RKO (cell line): ENCODE data around the gene TMEM209.
A peak's percentile ranks its signal among the peaks of the same experiment; 100 is the strongest.
"Not testable (repeated sequence)": the region's sequence is repeated elsewhere in the genome, so short reads cannot be mapped to it uniquely, and the experiment has no call there.

Experiments
- DNase-seq: peaks from one replicate; pipeline ENCODE4 v3.0.0-alpha.2; 2016; ENCODE audit warnings: low spot score

Gene TMEM209

DNA sequence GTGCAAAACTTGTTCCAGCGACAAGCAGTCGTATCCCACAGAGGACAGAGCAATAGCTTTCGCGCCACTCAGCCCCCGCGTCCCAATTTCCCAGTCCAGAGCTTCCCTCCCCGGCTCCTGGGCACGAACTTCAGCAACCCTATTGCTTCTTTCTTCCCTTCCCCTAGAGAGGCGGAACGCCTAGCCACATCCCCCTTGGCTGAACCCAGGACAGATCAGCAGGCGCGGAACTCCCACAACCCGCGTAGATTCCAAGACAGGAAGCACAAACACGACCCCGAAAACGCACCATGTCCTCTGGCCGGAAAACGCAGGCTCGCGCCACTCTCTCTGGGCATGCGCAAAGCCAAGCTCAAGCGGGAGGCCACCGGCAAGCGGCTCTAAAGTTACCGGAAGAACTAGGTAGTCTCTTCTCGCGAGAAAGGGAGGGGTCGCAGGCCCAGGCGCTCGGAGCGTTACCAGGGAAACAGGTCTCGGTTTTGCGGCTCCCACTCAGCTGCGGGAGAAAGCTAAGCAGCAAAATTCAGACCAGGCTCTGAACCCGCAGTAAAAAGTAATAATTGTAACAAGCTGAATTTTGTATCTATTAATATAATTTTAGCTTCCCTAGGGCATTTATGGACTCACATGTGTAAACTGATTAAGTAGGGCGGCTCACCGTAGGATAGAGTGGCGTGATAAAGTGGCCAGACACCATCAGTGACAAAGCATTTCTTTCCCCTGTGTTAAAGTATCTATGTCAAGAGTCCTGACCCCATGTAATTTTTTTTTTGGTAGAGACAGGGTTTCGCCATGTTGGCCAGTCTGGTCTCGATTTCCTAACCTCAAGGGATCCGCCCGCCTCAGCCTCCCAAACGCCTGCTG, at the start of gene TMEM209:
Gene TMEM209, minus strand, starts transcription at position 323 of the 864 bp plus-strand sequence. Its CDS starts 31 bp downstream, at position 292.
- peak; percentile 100 for DNase-seq

DNA sequence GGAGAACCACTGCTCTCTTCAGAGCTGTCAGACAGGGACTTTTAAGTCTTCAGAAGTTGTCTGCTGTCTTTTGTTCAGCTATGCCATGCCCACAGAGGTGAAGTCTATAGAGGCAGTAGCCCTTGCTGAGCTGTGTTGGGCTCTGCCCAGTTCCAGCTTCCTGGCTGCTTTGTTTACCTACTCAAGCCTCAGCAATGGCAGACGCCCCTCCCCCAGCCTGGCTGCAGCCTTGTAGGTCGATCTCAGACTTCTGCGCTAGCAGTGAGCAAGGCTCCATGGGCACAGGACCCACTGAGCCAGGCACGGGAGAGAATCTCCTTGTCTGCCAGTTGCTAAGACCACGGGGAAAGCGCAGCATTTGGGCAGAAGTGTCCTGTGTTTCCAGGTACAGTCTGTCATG, 49.3 kb upstream of the TMEM209 start:
- DNase-seq, result no peak

DNA sequence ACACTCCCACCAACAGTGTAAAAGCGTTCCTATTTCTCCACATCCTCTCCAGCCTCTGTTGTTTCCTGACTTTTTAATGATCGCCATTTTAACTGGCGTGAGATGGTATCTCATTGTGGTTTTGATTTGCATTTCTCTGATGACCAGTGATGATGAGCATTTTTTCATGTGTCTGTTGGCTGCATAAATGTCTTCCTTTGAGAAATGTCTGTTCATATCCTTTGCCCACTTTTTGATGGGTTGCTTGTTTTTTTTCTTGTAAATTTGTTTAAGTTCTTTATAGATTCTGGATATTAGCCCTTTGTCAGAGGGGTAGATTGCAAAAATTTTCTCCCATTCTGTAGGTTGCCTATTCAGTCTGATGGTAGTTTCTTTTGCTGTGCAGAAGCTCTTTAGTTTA, 44.4 kb upstream of the TMEM209 start:
- DNase-seq, result not testable (repeated sequence)

- DNase-seq, result not testable (repeated sequence)
Measured at GRCh38 chr7:130248842-130249241, 43.6 kb upstream of the TMEM209 start.

- DNase-seq, result not testable (repeated sequence)
Measured at GRCh38 chr7:130246491-130246890, 41.3 kb upstream of the TMEM209 start.

- DNase-seq, result not testable (repeated sequence)
Measured at GRCh38 chr7:130243486-130243885, 38.3 kb upstream of the TMEM209 start.

DNA sequence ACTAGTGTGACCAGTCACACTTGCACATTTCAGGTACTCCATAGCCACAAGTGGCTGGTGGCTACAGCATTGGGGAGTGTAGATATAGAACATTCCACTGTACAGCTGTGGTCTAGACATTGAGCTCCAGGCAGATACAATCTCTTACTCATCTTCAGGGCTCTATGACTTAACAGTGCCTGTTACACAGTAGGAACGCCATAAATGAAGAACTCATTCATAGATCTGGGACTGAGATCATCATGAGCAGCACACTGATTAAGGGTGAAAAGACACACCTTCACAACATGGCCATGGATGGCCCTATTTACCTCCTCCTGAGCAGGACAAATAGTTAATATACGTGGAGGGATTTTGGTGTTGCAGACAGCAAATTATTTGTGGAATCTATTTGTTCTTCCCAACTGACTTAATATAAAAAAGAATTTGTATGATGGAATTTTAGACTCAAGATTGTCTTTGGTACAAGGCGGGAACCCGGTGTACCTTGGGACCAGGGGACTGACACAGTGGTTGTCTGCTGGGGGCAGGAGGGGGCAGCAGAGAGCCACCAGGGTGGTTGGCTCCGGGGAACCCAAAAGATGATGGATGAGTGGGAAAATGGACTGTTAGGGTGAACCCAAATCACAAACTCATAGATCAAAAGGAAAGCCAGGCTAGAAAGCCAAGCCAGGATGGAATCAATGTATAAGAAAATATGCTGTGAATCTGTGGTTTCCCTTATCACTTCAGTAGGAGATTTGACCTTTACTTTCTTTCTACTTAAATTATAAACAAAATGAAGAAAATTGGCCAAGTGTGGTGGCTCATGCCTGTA, 37.2 kb upstream of the TMEM209 start:
- DNase-seq, result peak; percentile 70

GRCh38 chr7:130240240-130240639, 35.0 kb upstream of the TMEM209 start:
- no peak for DNase-seq

DNA sequence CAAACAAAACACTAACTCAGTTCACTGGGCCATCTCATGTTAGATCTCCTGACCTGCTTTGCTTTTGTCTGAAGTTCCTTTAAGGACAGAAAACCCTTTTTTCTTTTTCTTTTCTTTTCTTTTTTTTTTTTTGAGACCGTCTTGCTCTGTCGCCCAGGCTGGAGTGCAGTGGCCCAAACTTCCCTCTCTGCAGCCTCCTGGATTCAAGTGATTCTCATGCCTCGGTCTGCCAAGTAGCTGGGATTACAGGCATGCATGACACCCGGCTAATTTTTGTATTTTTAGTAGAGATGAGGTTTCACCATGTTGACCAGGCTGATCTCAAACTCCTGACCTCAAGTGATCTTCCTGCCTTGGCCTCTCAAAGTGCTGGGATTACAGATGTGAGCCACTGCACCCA, 31.2 kb upstream of the TMEM209 start:
- not testable (repeated sequence) for DNase-seq

DNA sequence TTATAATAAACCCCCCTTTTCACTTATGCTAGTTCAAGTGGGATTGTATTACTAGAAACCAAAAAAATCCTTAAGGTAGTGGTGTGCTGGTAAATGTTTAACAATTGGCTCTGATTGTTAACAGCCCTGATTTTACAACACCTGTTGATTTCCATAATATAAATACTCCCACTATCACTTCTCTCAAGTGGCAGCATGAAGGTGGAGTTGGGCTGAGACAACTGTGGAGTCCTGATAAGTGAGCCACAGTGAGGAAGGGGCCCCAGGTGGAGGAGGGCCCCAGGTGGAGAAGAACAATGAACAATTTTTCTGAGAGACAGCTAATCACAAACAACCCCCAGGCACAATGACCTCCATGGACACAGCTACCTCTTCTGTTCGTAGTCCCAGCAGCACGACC, 28.9 kb upstream of the TMEM209 start:
- DNase-seq, result no peak

GRCh38 chr7:130232209-130232608, 27.0 kb upstream of the TMEM209 start:
- DNase-seq, result no peak

- DNase-seq, result no peak
Measured at GRCh38 chr7:130231792-130232191, 26.6 kb upstream of the TMEM209 start.

DNA sequence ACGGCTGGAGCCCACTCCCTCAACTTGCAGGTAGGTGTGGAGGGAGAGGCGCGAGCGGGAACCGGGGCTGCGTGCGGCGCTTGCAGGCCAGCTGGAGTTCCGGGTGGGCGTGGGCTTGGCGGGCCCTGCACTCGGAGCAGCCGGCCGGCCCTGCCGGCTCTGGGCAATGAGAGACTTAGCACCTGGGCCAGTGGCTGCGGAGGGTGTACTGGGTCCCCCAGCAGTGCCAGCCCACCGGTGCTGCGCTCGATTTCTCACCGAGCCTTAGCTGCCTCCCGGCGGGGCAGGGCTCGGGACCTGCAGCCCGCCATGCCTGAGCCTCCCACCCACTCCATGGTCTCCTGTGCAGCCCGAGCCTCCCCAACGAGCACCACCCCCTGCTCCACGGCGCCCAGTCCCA, 24.8 kb upstream of the TMEM209 start:
- not testable (repeated sequence) for DNase-seq

DNA sequence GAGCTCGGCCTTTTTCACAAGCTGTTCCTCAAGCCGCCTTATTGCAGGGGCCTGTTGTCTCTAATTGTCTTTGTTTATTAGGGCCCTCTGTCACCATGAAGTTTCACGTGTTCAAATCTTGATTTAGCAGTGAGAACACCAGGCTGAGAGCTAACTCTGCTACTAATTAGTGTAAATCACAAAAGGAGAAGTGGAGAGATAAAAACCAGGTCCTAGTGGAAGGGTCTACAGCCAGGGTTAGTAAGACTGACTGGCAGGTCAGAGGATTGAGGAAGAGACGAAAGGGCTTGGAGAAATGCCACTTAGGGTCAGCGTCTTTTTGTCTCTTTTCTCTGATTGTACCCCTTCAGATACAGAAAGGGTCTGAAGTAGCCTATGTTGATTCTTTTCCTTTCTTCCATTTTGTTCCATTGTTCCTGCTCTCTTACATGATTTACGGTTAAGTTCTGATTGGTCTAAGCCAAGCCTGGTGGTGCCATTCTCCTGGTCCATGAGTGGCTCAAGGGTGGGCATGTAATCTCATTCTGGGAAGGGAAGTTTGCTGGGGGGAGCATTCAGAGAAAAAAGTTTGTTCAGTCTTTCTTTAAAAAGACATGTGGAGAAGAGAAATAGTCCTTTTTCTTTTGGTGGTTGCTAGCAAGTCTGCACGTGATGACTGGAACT, 23.8 kb upstream of the TMEM209 start:
- DNase-seq, result no peak

GRCh38 chr7:130227883-130228575, 22.8 kb upstream of the TMEM209 start:
- DNase-seq, result no peak

GRCh38 chr7:130226333-130226732, 21.1 kb upstream of the TMEM209 start:
- no peak for DNase-seq

DNA sequence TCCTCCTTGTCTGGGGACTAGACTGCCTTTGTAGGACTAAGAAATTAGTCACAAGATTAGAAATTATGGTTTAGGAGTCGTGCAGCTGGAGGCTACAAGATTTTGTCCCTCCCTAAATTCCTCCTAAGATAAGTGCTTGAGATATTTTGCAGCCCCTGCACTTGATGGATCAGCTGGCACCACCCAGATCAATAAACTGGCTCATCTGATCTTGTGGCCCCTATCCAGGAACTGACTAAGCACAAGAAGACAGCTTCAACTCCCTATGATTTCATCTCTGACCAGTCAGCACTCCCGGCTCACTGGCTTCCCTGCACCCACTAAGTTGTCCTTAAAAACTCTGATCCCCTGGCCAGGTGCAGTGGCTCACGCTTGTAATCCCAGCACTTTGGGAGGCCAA, 19.7 kb upstream of the TMEM209 start:
- peak; percentile 61 for DNase-seq

GRCh38 chr7:130224210-130224609, 19.0 kb upstream of the TMEM209 start:
- DNase-seq, result no peak

GRCh38 chr7:130223646-130224045, 18.4 kb upstream of the TMEM209 start:
- DNase-seq, result no peak

DNA sequence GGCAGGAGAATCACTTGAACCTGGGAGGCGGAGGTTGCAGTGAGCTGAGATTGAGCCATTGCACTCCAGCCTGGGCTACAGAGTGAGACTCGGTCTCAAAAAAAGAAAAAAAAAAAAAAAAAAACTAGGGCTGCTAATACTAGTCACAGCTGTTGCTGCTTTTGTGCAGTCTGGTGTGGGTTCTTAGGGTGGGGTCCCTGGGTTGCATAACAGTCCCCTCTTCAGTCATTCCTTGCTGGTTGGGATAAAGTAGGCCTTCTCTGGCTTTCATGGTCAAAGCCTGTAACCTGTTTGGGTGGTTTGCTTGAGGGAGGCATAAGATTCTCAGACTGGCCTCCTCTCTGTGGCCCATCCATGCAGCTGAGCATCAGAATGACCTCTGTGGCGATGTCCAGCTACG, 16.5 kb upstream of the TMEM209 start:
- DNase-seq, result no peak

DNA sequence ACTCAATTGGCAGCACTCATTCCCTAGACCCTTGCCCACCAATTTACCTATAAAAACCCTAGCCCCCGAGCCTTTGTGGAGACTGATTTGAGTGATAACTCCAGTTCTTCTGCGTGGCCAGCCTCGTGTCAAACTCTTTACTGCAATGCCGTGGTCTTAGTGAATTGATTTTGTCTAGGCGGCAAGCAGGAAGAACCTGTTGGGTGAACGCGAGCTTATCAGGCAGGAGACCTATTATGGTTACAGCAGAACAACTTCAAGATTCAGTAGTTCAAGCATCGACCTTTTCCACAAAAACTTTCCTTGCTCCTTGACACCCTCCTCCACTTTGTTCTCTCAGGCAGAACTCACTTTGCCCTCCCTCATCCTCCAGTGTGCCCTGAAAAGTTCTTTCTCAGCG, 14.7 kb upstream of the TMEM209 start:
- DNase-seq, result no peak
